Memory B cell (primary cell): ENCODE measurements around the gene C1QTNF1.
A peak's percentile ranks its signal among the peaks of the same experiment; 100 is the strongest.

Experiments used
- ATAC-seq: fragments of 150-1000 bp; cut with Tn5 transposase; 2 replicates; pipeline ENCODE4 v1.10.0; 2021; ENCODE audit warnings: low read depth, mild to moderate bottlenecking, moderate library complexity
- DNase-seq, 2 donors: peaks; one replicate each; pipeline ENCODE4 v3.0.0; 2022; ENCODE audit warnings: low spot score in 2 of 2
- H3K27ac Mint-ChIP-seq: one replicate; pipeline ENCODE4 v1.8.0; 2022; ENCODE audit warnings: mild to moderate bottlenecking, moderate library complexity, mixed read lengths
- H3K27me3 Mint-ChIP-seq: one replicate; pipeline ENCODE4 v1.8.0; 2022; ENCODE audit warnings: mixed read lengths
- H3K36me3 Mint-ChIP-seq: one replicate; pipeline ENCODE4 v1.8.0; 2022; ENCODE audit warnings: mild to moderate bottlenecking, mixed read lengths
- H3K4me1 Mint-ChIP-seq: one replicate; pipeline ENCODE4 v1.8.0; 2022; ENCODE audit warnings: mixed read lengths
- H3K4me3 Mint-ChIP-seq: one replicate; pipeline ENCODE4 v1.8.0; 2022; ENCODE audit warnings: mild to moderate bottlenecking, moderate library complexity, mixed read lengths
- H3K9me3 Mint-ChIP-seq: one replicate; pipeline ENCODE4 v1.8.0; 2022; ENCODE audit warnings: mixed read lengths

The C1QTNF1 gene

GRCh38 chr17:79050551-79050950 is 26.6 kb downstream of the C1QTNF1 start:
- H3K27ac Mint-ChIP-seq = no peak overlapping the region
- peaks cover 2% of the 10 kb centered on the region for H3K4me1 Mint-ChIP-seq
- H3K9me3 Mint-ChIP-seq = peaks cover 5% of the 10 kb centered on the region
- H3K4me3 Mint-ChIP-seq = no peak overlapping the region
- H3K36me3 Mint-ChIP-seq = peaks cover 2% of the 10 kb centered on the region
- no peak for DNase-seq
- peaks cover 21% of the 10 kb centered on the region for H3K27me3 Mint-ChIP-seq
- no peak for ATAC-seq

- H3K27ac Mint-ChIP-seq = no peak overlapping the region
- H3K4me1 Mint-ChIP-seq = no peaks in the 10 kb centered on the region
- ATAC-seq (no peak), DNase-seq (no peak)
- H3K9me3 Mint-ChIP-seq = peaks cover 5% of the 10 kb centered on the region
- peaks cover 17% of the 10 kb centered on the region for H3K27me3 Mint-ChIP-seq
- H3K4me3 Mint-ChIP-seq = no peak overlapping the region
- H3K36me3 Mint-ChIP-seq = peaks cover 2% of the 10 kb centered on the region
Observed at GRCh38 chr17:79051306-79051705, 27.3 kb downstream of the C1QTNF1 start.

- ATAC-seq (no peak), DNase-seq (no peak)
- H3K9me3 Mint-ChIP-seq = peaks cover 5% of the 10 kb centered on the region
- peaks cover 2% of the 10 kb centered on the region for H3K36me3 Mint-ChIP-seq
- no peaks in the 10 kb centered on the region for H3K4me1 Mint-ChIP-seq
- H3K27me3 Mint-ChIP-seq = peaks cover 18% of the 10 kb centered on the region
- no peak overlapping the region for H3K4me3 Mint-ChIP-seq
- no peak overlapping the region for H3K27ac Mint-ChIP-seq
Observed at GRCh38 chr17:79052131-79052530, 28.2 kb downstream of the C1QTNF1 start.

GRCh38 chr17:79053251-79053925 is 29.4 kb downstream of the C1QTNF1 start:
- Mint-ChIP-seq H3K27ac (no peak overlapping the region), H3K4me1 (no peaks in the 10 kb centered on the region), H3K9me3 (peaks cover 9% of the 10 kb centered on the region), H3K4me3 (no peak overlapping the region), H3K36me3 (peaks cover 4% of the 10 kb centered on the region), H3K27me3 (peaks cover 23% of the 10 kb centered on the region)
- no peak for DNase-seq
- no peak for ATAC-seq

- no peaks in the 10 kb centered on the region for H3K4me1 Mint-ChIP-seq
- no peak overlapping the region for H3K27ac Mint-ChIP-seq
- H3K9me3 Mint-ChIP-seq = peaks cover 9% of the 10 kb centered on the region
- DNase-seq (no peak), ATAC-seq (no peak)
- peaks cover 23% of the 10 kb centered on the region for H3K27me3 Mint-ChIP-seq
- peaks cover 4% of the 10 kb centered on the region for H3K36me3 Mint-ChIP-seq
- no peak overlapping the region for H3K4me3 Mint-ChIP-seq
Observed at GRCh38 chr17:79054200-79054960, 30.4 kb downstream of the C1QTNF1 start.

GRCh38 chr17:79055197-79055596 is 31.2 kb downstream of the C1QTNF1 start:
- H3K9me3 Mint-ChIP-seq = peaks cover 9% of the 10 kb centered on the region
- no peaks in the 10 kb centered on the region for H3K4me1 Mint-ChIP-seq
- peaks cover 21% of the 10 kb centered on the region for H3K27me3 Mint-ChIP-seq
- no peak for ATAC-seq
- no peak for DNase-seq
- no peak overlapping the region for H3K4me3 Mint-ChIP-seq
- H3K27ac Mint-ChIP-seq = no peak overlapping the region
- peaks cover 4% of the 10 kb centered on the region for H3K36me3 Mint-ChIP-seq

- H3K4me1 Mint-ChIP-seq = no peaks in the 10 kb centered on the region
- no peak overlapping the region for H3K4me3 Mint-ChIP-seq
- H3K36me3 Mint-ChIP-seq = peaks cover 4% of the 10 kb centered on the region
- DNase-seq (no peak), ATAC-seq (no peak)
- H3K9me3 Mint-ChIP-seq = peaks cover 9% of the 10 kb centered on the region
- peaks cover 13% of the 10 kb centered on the region for H3K27me3 Mint-ChIP-seq
- no peak overlapping the region for H3K27ac Mint-ChIP-seq
Observed at GRCh38 chr17:79057737-79058385, 33.9 kb downstream of the C1QTNF1 start.

GRCh38 chr17:79062691-79063090 is 38.7 kb downstream of the C1QTNF1 start:
- ATAC-seq = no peak

GRCh38 chr17:79064026-79064425 is 40.1 kb downstream of the C1QTNF1 start:
- ATAC-seq (no peak), DNase-seq (no peak)
- H3K36me3 Mint-ChIP-seq = no peaks in the 10 kb centered on the region
- peaks cover 2% of the 10 kb centered on the region for H3K4me1 Mint-ChIP-seq
- no peaks in the 10 kb centered on the region for H3K9me3 Mint-ChIP-seq
- H3K27me3 Mint-ChIP-seq = peaks cover 3% of the 10 kb centered on the region
- no peak overlapping the region for H3K27ac Mint-ChIP-seq
- H3K4me3 Mint-ChIP-seq = no peak overlapping the region

More at GRCh38 chr17:79062691-79063090, 38.7 kb downstream of the C1QTNF1 start:
- Mint-ChIP-seq H3K27me3 (peaks cover 9% of the 10 kb centered on the region), H3K9me3 (peaks cover 4% of the 10 kb centered on the region), H3K27ac (no peak overlapping the region), H3K4me3 (no peak overlapping the region), H3K36me3 (peaks cover 2% of the 10 kb centered on the region), H3K4me1 (peaks cover 2% of the 10 kb centered on the region)
- DNase-seq = no peak

GRCh38 chr17:79065105-79065670 is 41.2 kb downstream of the C1QTNF1 start:
- ATAC-seq (peak; percentile 55), DNase-seq (no peak)
- H3K36me3 Mint-ChIP-seq = no peaks in the 10 kb centered on the region
- H3K27ac Mint-ChIP-seq = no peak overlapping the region
- no peaks in the 10 kb centered on the region for H3K9me3 Mint-ChIP-seq
- H3K4me1 Mint-ChIP-seq = peaks cover 2% of the 10 kb centered on the region
- H3K4me3 Mint-ChIP-seq = no peak overlapping the region
- peaks cover 2% of the 10 kb centered on the region for H3K27me3 Mint-ChIP-seq

GRCh38 chr17:79066963-79067362 is 43.0 kb downstream of the C1QTNF1 start:
- H3K9me3 Mint-ChIP-seq = no peaks in the 10 kb centered on the region
- no peak overlapping the region for H3K4me3 Mint-ChIP-seq
- peaks cover 2% of the 10 kb centered on the region for H3K4me1 Mint-ChIP-seq
- peaks cover 4% of the 10 kb centered on the region for H3K27me3 Mint-ChIP-seq
- H3K27ac Mint-ChIP-seq = no peak overlapping the region
- DNase-seq = no peak
- no peaks in the 10 kb centered on the region for H3K36me3 Mint-ChIP-seq
- ATAC-seq = no peak

- peaks cover 4% of the 10 kb centered on the region for H3K27me3 Mint-ChIP-seq
- H3K27ac Mint-ChIP-seq = no peak overlapping the region
- H3K9me3 Mint-ChIP-seq = no peaks in the 10 kb centered on the region
- ATAC-seq = no peak
- H3K4me3 Mint-ChIP-seq = no peak overlapping the region
- peaks cover 2% of the 10 kb centered on the region for H3K4me1 Mint-ChIP-seq
- no peak for DNase-seq
- H3K36me3 Mint-ChIP-seq = no peaks in the 10 kb centered on the region
Observed at GRCh38 chr17:79070266-79070880, 46.4 kb downstream of the C1QTNF1 start.

GRCh38 chr17:79071161-79071740 is 47.3 kb downstream of the C1QTNF1 start:
- peaks cover 4% of the 10 kb centered on the region for H3K27me3 Mint-ChIP-seq
- no peak for ATAC-seq
- no peak overlapping the region for H3K27ac Mint-ChIP-seq

More at GRCh38 chr17:79071161-79071740, 47.3 kb downstream of the C1QTNF1 start:
- H3K36me3 Mint-ChIP-seq = no peaks in the 10 kb centered on the region
- DNase-seq = no peak
- H3K9me3 Mint-ChIP-seq = no peaks in the 10 kb centered on the region
- H3K4me1 Mint-ChIP-seq = peaks cover 10% of the 10 kb centered on the region
- H3K4me3 Mint-ChIP-seq = no peak overlapping the region
